ENCODE data around the gene KYAT1. TPM values are rescaled to one million over a fixed set of nuclear protein-coding genes. Genes with fewer than 3 reads are reported as not detected.
"Not testable (repeated sequence)": the region's sequence is repeated elsewhere in the genome, so short reads cannot be mapped to it uniquely, and the experiment has no call there.

KYAT1 gene
- polyA plus RNA-seq, 1 donor, result 6.5 TPM

DNA sequence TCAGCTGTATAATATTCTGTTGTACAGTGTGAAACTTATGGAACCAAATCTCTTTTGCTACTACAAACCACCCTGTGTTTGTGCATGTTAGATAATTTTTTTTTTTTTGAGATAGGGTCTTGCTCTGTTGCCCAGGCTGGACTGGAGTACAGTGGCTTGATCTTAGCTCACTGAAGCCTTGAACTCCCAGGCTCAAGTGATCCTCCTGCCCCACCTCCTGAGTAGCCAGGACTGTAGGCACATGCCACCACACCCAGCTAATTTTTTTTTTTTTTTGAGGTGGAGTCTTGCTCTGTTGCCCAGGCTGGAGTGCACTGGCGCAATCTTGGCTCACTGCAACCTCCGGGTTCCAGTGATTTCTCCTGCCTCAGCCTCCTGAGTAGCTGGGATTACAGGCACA is 86.8 kb downstream of the KYAT1 start:
- DNase-seq, result not testable (repeated sequence)
- H3K36me3 ChIP-seq (ENCODE audit: control insufficient read depth, insufficient read depth, low read length), result peaks cover 74% of the 10 kb centered on the region
- no CpG with 5 or more reads among the region's 2 CpGs for WGBS (ENCODE audit: insufficient coverage, low lambda C conversion rate)

DNA sequence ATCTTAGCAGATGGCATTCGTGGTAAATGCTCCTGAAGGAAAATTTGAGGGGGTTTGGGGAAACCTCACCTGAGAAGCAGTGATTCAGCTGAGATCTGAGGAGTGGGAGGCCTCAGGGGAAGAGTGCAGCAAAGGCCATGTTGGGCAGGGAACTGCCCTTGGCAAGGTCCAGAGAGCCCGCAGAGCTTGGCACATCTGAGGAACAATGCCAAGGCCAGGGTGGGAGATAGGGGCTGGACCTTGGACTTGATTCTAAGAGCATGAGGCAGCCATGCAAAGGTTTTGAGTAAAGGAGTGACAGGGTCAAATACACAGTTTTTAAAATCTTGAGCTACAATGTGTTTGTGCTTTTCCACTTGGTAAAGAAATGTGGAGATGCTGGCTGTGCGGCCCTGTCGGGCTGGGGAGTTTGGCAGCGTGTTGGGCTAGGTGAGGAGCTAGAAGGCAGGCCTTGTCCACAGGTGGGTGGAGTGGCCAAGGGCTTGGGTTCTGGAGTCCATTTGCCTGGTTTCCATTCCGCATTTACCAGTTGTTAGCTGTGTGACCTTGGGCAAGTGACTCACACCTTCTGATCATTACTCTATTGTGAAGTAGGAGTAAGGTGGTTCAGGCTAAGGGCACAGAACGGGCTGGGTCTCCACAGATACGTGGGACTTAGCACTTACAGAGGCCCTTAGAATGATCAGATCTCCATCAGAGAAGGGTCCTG is 88.6 kb downstream of the KYAT1 start:
- Histone ChIP-seq H3K4me3 (ENCODE audit: low read length) (no peak overlapping the region), H3K27me3 (ENCODE audit: control insufficient read depth, insufficient read depth, low read length) (no peaks in the 10 kb centered on the region), H3K4me1 (ENCODE audit: control insufficient read depth, insufficient read depth, low read length) (peaks cover 2% of the 10 kb centered on the region), H3K27ac (ENCODE audit: low read length) (no peak overlapping the region), H3K9me3 (ENCODE audit: control insufficient read depth, low read depth, low read length) (no peaks in the 10 kb centered on the region), H3K36me3 (ENCODE audit: control insufficient read depth, insufficient read depth, low read length) (peaks cover 63% of the 10 kb centered on the region)
- no peak for DNase-seq
- no CpG with 5 or more reads among the region's 8 CpGs for WGBS (ENCODE audit: insufficient coverage, low lambda C conversion rate)

More for the DNA sequence above, 86.8 kb downstream of the KYAT1 start:
- not testable (repeated sequence) for H3K4me1 ChIP-seq (ENCODE audit: control insufficient read depth, insufficient read depth, low read length); H3K27me3 ChIP-seq (ENCODE audit: control insufficient read depth, insufficient read depth, low read length); H3K4me3 ChIP-seq (ENCODE audit: low read length); H3K27ac ChIP-seq (ENCODE audit: low read length); H3K9me3 ChIP-seq (ENCODE audit: control insufficient read depth, low read depth, low read length)

DNA sequence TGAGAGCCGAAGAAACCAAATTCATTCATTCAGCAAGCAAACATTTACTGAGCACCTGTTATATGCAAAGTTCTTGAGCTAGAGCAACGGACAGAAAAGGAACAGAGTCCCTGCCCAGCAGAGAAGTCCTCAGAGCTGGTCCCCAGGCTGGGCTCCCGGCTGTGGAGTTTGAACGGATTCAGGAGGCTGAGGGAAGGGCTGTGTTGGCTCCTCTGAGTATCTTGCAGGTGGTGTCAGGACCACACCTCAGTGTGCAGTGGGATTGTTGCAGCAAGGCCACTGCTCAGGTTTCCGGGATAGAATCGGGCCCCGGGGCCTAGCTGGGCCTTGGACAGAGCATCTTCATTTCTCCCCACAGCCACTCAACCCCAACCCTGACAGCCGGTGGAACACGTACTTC is 89.6 kb downstream of the KYAT1 start:
- H3K27ac ChIP-seq (ENCODE audit: low read length), result no peak overlapping the region
- no peak overlapping the region for H3K4me3 ChIP-seq (ENCODE audit: low read length)
- WGBS (ENCODE audit: insufficient coverage, low lambda C conversion rate), result no CpG with 5 or more reads among the region's 9 CpGs
- H3K27me3 ChIP-seq (ENCODE audit: control insufficient read depth, insufficient read depth, low read length), result no peaks in the 10 kb centered on the region
- H3K9me3 ChIP-seq (ENCODE audit: control insufficient read depth, low read depth, low read length), result no peaks in the 10 kb centered on the region
- peaks cover 54% of the 10 kb centered on the region for H3K36me3 ChIP-seq (ENCODE audit: control insufficient read depth, insufficient read depth, low read length)
- DNase-seq, result no peak
- peaks cover 2% of the 10 kb centered on the region for H3K4me1 ChIP-seq (ENCODE audit: control insufficient read depth, insufficient read depth, low read length)

DNA sequence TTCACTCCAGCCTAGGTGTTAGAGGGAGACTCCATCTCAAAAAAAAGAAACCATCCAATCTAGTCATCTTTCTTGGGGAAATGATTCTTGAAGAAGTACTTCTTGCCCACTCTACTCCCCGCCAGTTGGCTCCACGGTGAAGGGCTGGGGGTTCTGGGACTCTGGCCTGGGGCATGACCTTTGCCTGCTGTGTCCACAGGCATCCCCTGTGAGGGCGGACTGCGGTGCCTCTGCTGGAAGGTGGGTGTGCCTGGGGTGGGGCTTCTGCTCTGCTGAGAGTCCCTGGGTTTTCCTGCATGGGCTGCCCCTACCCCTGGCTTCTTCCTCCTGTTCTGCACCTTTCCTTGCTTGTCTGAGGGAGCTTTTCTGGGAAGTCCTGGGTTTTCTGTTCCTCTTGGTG is 91.2 kb downstream of the KYAT1 start:
- Histone ChIP-seq H3K27ac (ENCODE audit: low read length) (no peak overlapping the region), H3K4me3 (ENCODE audit: low read length) (no peak overlapping the region), H3K9me3 (ENCODE audit: control insufficient read depth, low read depth, low read length) (no peaks in the 10 kb centered on the region), H3K27me3 (ENCODE audit: control insufficient read depth, insufficient read depth, low read length) (no peaks in the 10 kb centered on the region), H3K36me3 (ENCODE audit: control insufficient read depth, insufficient read depth, low read length) (peaks cover 45% of the 10 kb centered on the region), H3K4me1 (ENCODE audit: control insufficient read depth, insufficient read depth, low read length) (peaks cover 5% of the 10 kb centered on the region)
- DNase-seq, result no peak
- WGBS (ENCODE audit: insufficient coverage, low lambda C conversion rate), result no CpG with 5 or more reads among the region's 4 CpGs

DNA sequence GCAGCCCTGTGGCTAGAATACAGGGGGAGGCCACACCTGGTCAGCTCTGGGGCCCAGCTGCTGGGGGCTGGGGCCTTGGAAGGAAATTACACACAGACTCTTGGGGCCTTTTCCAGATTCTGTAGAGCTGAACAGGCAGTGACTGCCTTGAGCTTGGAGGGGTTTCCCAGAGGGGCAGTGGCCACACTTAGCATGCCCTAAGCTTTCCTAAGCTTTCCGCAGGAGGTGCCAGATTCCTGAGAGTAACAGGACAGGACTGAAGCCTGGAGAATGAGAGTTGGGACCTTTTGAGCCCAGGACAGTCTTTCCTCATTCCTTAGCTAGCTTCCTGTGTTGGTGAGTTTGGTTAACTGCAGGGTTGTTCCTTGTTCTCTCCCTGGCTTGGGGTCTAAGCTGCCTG is 93.3 kb downstream of the KYAT1 start:
- peaks cover 5% of the 10 kb centered on the region for H3K4me1 ChIP-seq (ENCODE audit: control insufficient read depth, insufficient read depth, low read length)
- H3K36me3 ChIP-seq (ENCODE audit: control insufficient read depth, insufficient read depth, low read length), result peaks cover 35% of the 10 kb centered on the region
- peak overlapping the region; percentile 100 for H3K4me3 ChIP-seq (ENCODE audit: low read length)
- no CpG with 5 or more reads among the region's 1 CpG for WGBS (ENCODE audit: insufficient coverage, low lambda C conversion rate)
- H3K27me3 ChIP-seq (ENCODE audit: control insufficient read depth, insufficient read depth, low read length), result no peaks in the 10 kb centered on the region
- no peak for DNase-seq
- H3K9me3 ChIP-seq (ENCODE audit: control insufficient read depth, low read depth, low read length), result no peaks in the 10 kb centered on the region
- H3K27ac ChIP-seq (ENCODE audit: low read length), result no peak overlapping the region

DNA sequence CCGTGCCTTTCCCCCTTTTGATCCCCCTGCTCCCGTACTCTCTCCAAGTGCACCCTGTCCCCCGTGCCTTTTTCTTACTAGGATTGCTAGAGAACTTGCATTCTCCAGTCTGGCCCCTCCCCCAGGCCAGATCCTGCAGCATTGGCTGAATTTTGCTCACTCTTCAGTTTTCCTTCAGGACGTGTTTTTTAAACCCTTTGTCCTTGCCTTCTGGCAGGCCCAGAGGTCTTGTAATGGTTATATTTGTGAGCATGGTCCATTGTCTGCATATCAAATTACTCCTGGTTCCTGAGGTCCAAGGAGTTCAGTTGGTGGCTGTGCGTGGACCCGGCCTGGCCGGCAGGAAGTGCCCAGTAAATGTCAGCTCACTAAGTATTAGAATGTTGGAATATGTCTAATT is 94.1 kb downstream of the KYAT1 start:
- WGBS (ENCODE audit: insufficient coverage, low lambda C conversion rate), result no CpG with 5 or more reads among the region's 7 CpGs
- Histone ChIP-seq H3K4me1 (ENCODE audit: control insufficient read depth, insufficient read depth, low read length) (peaks cover 5% of the 10 kb centered on the region), H3K27ac (ENCODE audit: low read length) (peak overlapping the region; percentile 78), H3K36me3 (ENCODE audit: control insufficient read depth, insufficient read depth, low read length) (peaks cover 27% of the 10 kb centered on the region), H3K27me3 (ENCODE audit: control insufficient read depth, insufficient read depth, low read length) (no peaks in the 10 kb centered on the region), H3K9me3 (ENCODE audit: control insufficient read depth, low read depth, low read length) (no peaks in the 10 kb centered on the region), H3K4me3 (ENCODE audit: low read length) (peak overlapping the region; percentile 100)
- DNase-seq, result peak in 1 of 2 donors; percentile 48

DNA sequence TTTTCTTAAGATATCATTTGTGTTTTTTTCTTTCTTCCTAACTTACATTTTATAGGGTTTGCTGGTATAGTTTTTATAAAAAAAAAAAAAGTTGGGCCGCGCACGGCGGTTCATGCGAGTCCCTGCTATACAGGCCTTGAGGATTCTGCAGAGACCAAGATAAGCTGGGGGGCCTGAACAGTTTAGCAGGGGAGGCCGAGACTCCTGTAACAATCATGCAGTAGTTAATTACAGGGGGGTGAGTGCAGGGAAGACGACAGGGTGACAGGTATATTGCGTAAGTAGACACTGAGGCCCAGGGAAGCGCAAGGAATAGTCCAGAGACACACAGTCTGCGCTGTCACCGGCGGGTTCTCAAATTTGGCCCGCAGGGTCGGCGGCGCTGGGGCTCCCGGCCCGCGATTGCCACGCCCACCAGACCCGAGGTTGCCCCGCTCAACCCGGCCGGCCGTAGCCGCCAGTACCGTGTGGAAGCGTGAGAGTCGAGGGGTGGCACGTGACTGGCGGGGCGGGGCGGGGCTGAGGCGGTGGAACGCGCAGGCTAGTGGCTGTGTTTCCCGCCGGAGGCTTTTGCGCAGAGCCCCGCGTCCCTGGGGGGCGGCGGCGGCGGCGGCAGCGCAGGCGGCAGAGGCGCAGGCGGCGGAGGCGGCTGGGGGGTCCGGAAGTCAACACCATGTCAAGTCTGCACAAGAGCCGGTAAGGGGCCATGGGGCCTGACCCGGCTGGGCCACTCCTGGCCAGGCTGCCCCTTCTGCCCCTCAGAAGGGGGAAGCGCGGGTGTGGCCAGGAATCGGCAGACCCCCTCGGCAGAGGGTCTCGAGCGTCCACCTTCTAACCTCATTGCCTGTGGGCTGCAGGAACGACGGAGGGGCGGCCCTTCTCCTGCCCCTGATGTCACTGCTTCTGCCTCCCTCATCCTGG is 94.8 kb downstream of the KYAT1 start, which contains the start of gene TBC1D13:
TSS of gene TBC1D13 (plus strand) at position 573 of the 921 bp plus-strand sequence. CDS start at position 674, 101 bp downstream.
- Histone ChIP-seq H3K9me3 (ENCODE audit: control insufficient read depth, low read depth, low read length) (no peaks in the 10 kb centered on the region), H3K27ac (ENCODE audit: low read length) (peak within 1 kb of the TSS; percentile 88), H3K4me1 (ENCODE audit: control insufficient read depth, insufficient read depth, low read length) (peaks cover 5% of the 10 kb centered on the region), H3K27me3 (ENCODE audit: control insufficient read depth, insufficient read depth, low read length) (no peaks in the 10 kb centered on the region), H3K36me3 (ENCODE audit: control insufficient read depth, insufficient read depth, low read length) (peaks cover 20% of the 10 kb centered on the region), H3K4me3 (ENCODE audit: low read length) (peak within 1 kb of the TSS; percentile 100)
- WGBS (ENCODE audit: insufficient coverage, low lambda C conversion rate), result no CpG with 5 or more reads among the region's 64 CpGs
- peak; percentile 59 to 92 for DNase-seq

DNA sequence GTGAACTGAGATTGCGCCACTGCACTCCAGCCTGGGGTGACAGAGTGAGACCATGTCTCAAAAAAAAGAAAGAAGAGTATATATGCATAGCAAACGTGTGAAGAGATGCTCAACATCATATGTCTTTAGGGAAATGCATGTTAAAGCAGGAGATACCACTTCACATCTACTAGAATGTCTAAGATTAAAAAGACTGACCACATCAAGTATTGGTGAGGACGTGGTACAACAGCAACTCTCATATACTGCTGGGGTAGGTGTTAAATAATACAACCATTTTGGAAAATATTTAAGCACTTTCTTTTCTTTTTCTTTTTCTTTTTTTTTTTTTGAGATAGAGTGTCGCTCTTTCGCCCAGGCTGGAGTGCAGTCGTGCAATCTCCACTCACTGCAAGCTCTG is 96.3 kb downstream of the KYAT1 start:
- 100% methylated on average over 3 of the region's 6 CpGs for WGBS (ENCODE audit: insufficient coverage, low lambda C conversion rate)
- DNase-seq, result no peak

More for the DNA sequence above, 96.3 kb downstream of the KYAT1 start:
- Histone ChIP-seq H3K27ac (ENCODE audit: low read length) (no peak overlapping the region), H3K4me3 (ENCODE audit: low read length) (no peak overlapping the region), H3K9me3 (ENCODE audit: control insufficient read depth, low read depth, low read length) (no peaks in the 10 kb centered on the region), H3K36me3 (ENCODE audit: control insufficient read depth, insufficient read depth, low read length) (peaks cover 5% of the 10 kb centered on the region), H3K27me3 (ENCODE audit: control insufficient read depth, insufficient read depth, low read length) (no peaks in the 10 kb centered on the region), H3K4me1 (ENCODE audit: control insufficient read depth, insufficient read depth, low read length) (peaks cover 5% of the 10 kb centered on the region)
